ENCODE data around the gene RNF213. TPM values are rescaled to one million over a fixed set of nuclear protein-coding genes. Genes with fewer than 3 reads are reported as not detected.
"Not testable (repeated sequence)": the region's sequence is repeated elsewhere in the genome, so short reads cannot be mapped to it uniquely, and the experiment has no call there.

Gene RNF213
- polyA plus RNA-seq, 5 donors, result 59.5 to 100 (median 77.9) TPM

GRCh38 chr17:80223142-80223815 is 37.4 kb upstream of the RNF213 start:
- DNase-seq, result no peak

- no peak for DNase-seq
These were observed 36.7 kb upstream of the RNF213 start for GRCh38 chr17:80223838-80224497.

- DNase-seq, result no peak
These were observed 36.0 kb upstream of the RNF213 start for GRCh38 chr17:80224683-80225082.

- DNase-seq, result no peak
These were observed 35.4 kb upstream of the RNF213 start for GRCh38 chr17:80225230-80225629.

- DNase-seq, result no peak
These were observed 33.5 kb upstream of the RNF213 start for GRCh38 chr17:80227156-80227555.

- DNase-seq, result no peak
These were observed 33.0 kb upstream of the RNF213 start for GRCh38 chr17:80227666-80228065.

GRCh38 chr17:80228477-80228876 is 32.2 kb upstream of the RNF213 start:
- no peak for DNase-seq

- no peak for DNase-seq
These were observed 31.6 kb upstream of the RNF213 start for GRCh38 chr17:80229011-80229410.

- no peak for DNase-seq
These were observed 28.2 kb upstream of the RNF213 start for GRCh38 chr17:80232438-80232837.

GRCh38 chr17:80233202-80233601 is 27.4 kb upstream of the RNF213 start:
- DNase-seq, result no peak

- no peak for DNase-seq
These were observed 23.7 kb upstream of the RNF213 start for GRCh38 chr17:80236911-80237310.

- DNase-seq, result no peak
These were observed 23.3 kb upstream of the RNF213 start for GRCh38 chr17:80237386-80237785.

- no peak for DNase-seq
These were observed 18.1 kb upstream of the RNF213 start for GRCh38 chr17:80242505-80242904.

- DNase-seq, result no peak
These were observed 16.9 kb upstream of the RNF213 start for GRCh38 chr17:80243526-80244433.

GRCh38 chr17:80244448-80244847 is 16.2 kb upstream of the RNF213 start:
- not testable (repeated sequence) for DNase-seq

- DNase-seq, result no peak
These were observed 15.7 kb upstream of the RNF213 start for GRCh38 chr17:80244871-80245509.

- no peak for DNase-seq
These were observed 14.9 kb upstream of the RNF213 start for GRCh38 chr17:80245566-80246265.

GRCh38 chr17:80246266-80246681 is 14.4 kb upstream of the RNF213 start:
- no peak for DNase-seq

GRCh38 chr17:80246726-80247125 is 13.9 kb upstream of the RNF213 start:
- DNase-seq, result no peak

GRCh38 chr17:80247561-80247960 is 13.1 kb upstream of the RNF213 start:
- DNase-seq, result no peak
